ENCODE measurements around the gene ICAM3. TPM values are rescaled to one million over a fixed set of nuclear protein-coding genes. Genes with fewer than 3 reads are reported as not detected.

The ICAM3 gene
- 100 to 1,000 TPM; 234 to 244 TPM for total RNA-seq

GRCh38 chr19:10339380-10339960, at the start of gene ICAM3:
Gene ICAM3, minus strand, starts transcription at chr19:10339624. Its CDS starts 10 bp downstream, at chr19:10339614.

GRCh38 chr19:10380313-10381102, 41.1 kb upstream of the ICAM3 start, which contains the start of gene TYK2:
Gene TYK2, minus strand, starts transcription at chr19:10380572. Its CDS starts 2,166 bp downstream, at chr19:10378406.

GRCh38 chr19:10332965-10333757, 6.3 kb downstream of the ICAM3 start, which contains the start of gene RAVER1:
Gene RAVER1, minus strand, starts transcription at chr19:10333529. Its CDS starts 22 bp downstream, at chr19:10333507.

GRCh38 chr19:10315335-10316214, 23.8 kb downstream of the ICAM3 start, which contains the start of gene FDX2:
Gene FDX2, minus strand, starts transcription at chr19:10316015. Its CDS starts 19 bp downstream, at chr19:10315996.

GRCh38 chr19:10309423-10309822, 30.0 kb downstream of the ICAM3 start, which contains the start of gene ZGLP1:
Gene ZGLP1, minus strand, starts transcription at chr19:10309815.

GRCh38 chr19:10289836-10290356, 49.5 kb downstream of the ICAM3 start, which contains the start of gene ICAM5:
Gene ICAM5, plus strand, starts transcription at chr19:10289952. Its CDS starts 92 bp downstream, at chr19:10290044.

GRCh38 chr19:10286803-10287737, 52.4 kb downstream of the ICAM3 start, which contains the start of gene ICAM4:
Gene ICAM4, plus strand, starts transcription at chr19:10286955. Its CDS starts 58 bp downstream, at chr19:10287013.

Other genes with a start within 250 kb of the ICAM3 start
- 1 to 10 TPM; 1.8 to 2.3 TPM for gene ANGPTL6, start 236.9 kb downstream of the ICAM3 start, total RNA-seq
- 10 to 100 TPM; 91.9 TPM for gene PPAN, start 233.3 kb downstream of the ICAM3 start, total RNA-seq
- gene P2RY11, start 227.9 kb downstream of the ICAM3 start, total RNA-seq = 10 to 100 TPM; 38.7 to 40.5 TPM
- 100 to 1,000 TPM; 259 to 263 TPM for gene EIF3G, start 219.7 kb downstream of the ICAM3 start, total RNA-seq
- gene DNMT1, start 144.7 kb downstream of the ICAM3 start, total RNA-seq = 100 to 1,000 TPM; 295 to 301 TPM
- 1 to 10 TPM; 5.2 to 5.8 TPM for gene S1PR2, start 108.3 kb downstream of the ICAM3 start, total RNA-seq
- gene MRPL4, start 87.4 kb downstream of the ICAM3 start, total RNA-seq = 10 to 100 TPM; 49.3 to 53.4 TPM
- 10 to 100 TPM; 13.9 to 15.3 TPM for gene ICAM1, start 68.5 kb downstream of the ICAM3 start, total RNA-seq
- 1 to 10 TPM; 3.4 to 3.9 TPM for gene ICAM4, start 52.7 kb downstream of the ICAM3 start, total RNA-seq
- gene ICAM5, start 49.7 kb downstream of the ICAM3 start, total RNA-seq = under 1 TPM; 0.35 to 0.46 TPM
- 1 to 10 TPM; 1.4 to 1.6 TPM for gene ZGLP1, start 29.8 kb downstream of the ICAM3 start, total RNA-seq
- gene FDX2, start 23.6 kb downstream of the ICAM3 start, total RNA-seq = 1 to 10 TPM; 4.0 to 5.3 TPM
- 10 to 100 TPM; 63.4 to 67.4 TPM for gene RAVER1, start 6.1 kb downstream of the ICAM3 start, total RNA-seq
- 100 to 1,000 TPM; 214 to 232 TPM for gene TYK2, start 40.9 kb upstream of the ICAM3 start, total RNA-seq
- 100 to 1,000 TPM; 208 to 225 TPM for gene CDC37, start 63.9 kb upstream of the ICAM3 start, total RNA-seq
- gene PDE4A, start 80.9 kb upstream of the ICAM3 start, total RNA-seq = 10 to 100 TPM; 31.7 to 32.6 TPM
- 10 to 100 TPM; 80.0 to 81.0 TPM for gene KEAP1, start 163.7 kb upstream of the ICAM3 start, total RNA-seq
- under 1 TPM; 0.26 to 0.35 TPM for gene S1PR5, start 177.8 kb upstream of the ICAM3 start, total RNA-seq
- 10 to 100 TPM; 34.2 to 35.1 TPM for gene ATG4D, start 204.3 kb upstream of the ICAM3 start, total RNA-seq
- gene KRI1, start 226.4 kb upstream of the ICAM3 start, total RNA-seq = 10 to 100 TPM; 62.7 to 67.1 TPM
- 10 to 100 TPM; 68.7 to 76.2 TPM for gene CDKN2D, start 229.4 kb upstream of the ICAM3 start, total RNA-seq
- gene AP1M2, start 247.7 kb upstream of the ICAM3 start, total RNA-seq = not detected

Measured in activated naive CD4-positive, alpha-beta T cell treated with anti-CD3 and anti-CD28 coated beads, Interleukin-2, amount 10 ng/mL, durations not matched to agents 5 hours and 36 hours (primary cell).